Liver (tissue), 9 donors: ENCODE results near the gene NTMT1. TPM values are rescaled to one million over a fixed set of nuclear protein-coding genes. Genes with fewer than 3 reads are reported as not detected.

ENCODE experiments used
- DNase-seq: peaks from one replicate; pipeline ENCODE4 v3.0.0-alpha.2; 2017; ENCODE audit warnings: low spot score
- H3K27ac ChIP-seq, 2 donors: one replicate each; pipeline ENCODE4 v1.7.0; 2013; ENCODE audit warnings: inconsistent platforms in 2 of 2, low read length in 2 of 2, control low read depth in 1 of 2, low read depth in 1 of 2, mild to moderate bottlenecking in 1 of 2
- H3K27me3 ChIP-seq, 4 donors: one replicate each; pipeline versions ENCODE4 v1.6.1 to v1.7.0; 2013; ENCODE audit warnings: low read length in 3 of 4, inconsistent platforms in 1 of 4, mild to moderate bottlenecking in 1 of 4, moderate library complexity in 1 of 4; ENCODE audit not compliant: control insufficient read depth in 4 of 4, insufficient read depth in 4 of 4
- H3K36me3 ChIP-seq, 4 donors: one replicate each; pipeline versions ENCODE4 v1.6.1 to v1.7.0; 2013; ENCODE audit warnings: low read length in 3 of 4, mild to moderate bottlenecking in 3 of 4, low read depth in 1 of 4, moderate library complexity in 1 of 4; ENCODE audit not compliant: control insufficient read depth in 4 of 4, insufficient read depth in 3 of 4
- H3K4me1 ChIP-seq, 4 donors: one replicate each; pipeline versions ENCODE4 v1.6.1 to v1.7.0; 2013; ENCODE audit warnings: low read length in 3 of 4, mild to moderate bottlenecking in 3 of 4, moderate library complexity in 1 of 4; ENCODE audit not compliant: control insufficient read depth in 4 of 4, insufficient read depth in 4 of 4
- H3K4me3 ChIP-seq, 3 donors: one replicate each; pipeline versions ENCODE4 v1.6.1 to v1.7.0; 2013; ENCODE audit warnings: low read length in 3 of 3, control low read depth in 1 of 3, low read depth in 1 of 3, mild to moderate bottlenecking in 1 of 3
- H3K9ac ChIP-seq, 2 donors: one replicate each; pipeline ENCODE4 v1.7.0; 2013; ENCODE audit warnings: low read length in 2 of 2, mild to moderate bottlenecking in 2 of 2, moderate library complexity in 2 of 2, control low read depth in 1 of 2, low read depth in 1 of 2
- H3K9me3 ChIP-seq, 4 donors: one replicate each; pipeline versions ENCODE4 v1.6.1 to v1.7.0; 2013; ENCODE audit warnings: low read length in 3 of 4; ENCODE audit not compliant: control insufficient read depth in 4 of 4
- ATF3 ChIP-seq: IDR thresholded peaks from 2 replicates; pipeline ENCODE4 v1.6.1; 2016; ENCODE audit warnings: antibody characterized with exemption
- CTCF ChIP-seq: fragments of 150-350 bp; IDR thresholded peaks from 2 replicates; pipeline ENCODE4 v1.5.1; 2017; ENCODE audit warnings: improper control_type of control experiment, low read depth, low read length; ENCODE audit not compliant: missing input control
- EGR1 ChIP-seq, 2 donors: IDR thresholded peaks; 2 replicates each; pipeline ENCODE4 v1.6.1; 2016 to 2018; ENCODE audit warnings: antibody characterized with exemption in 2 of 2, low read depth in 2 of 2
- FOXA1 ChIP-seq: IDR thresholded peaks from 2 replicates; pipeline ENCODE4 v1.6.1; 2016; ENCODE audit warnings: antibody characterized with exemption
- FOXA2 ChIP-seq: IDR thresholded peaks from 2 replicates; pipeline ENCODE4 v1.6.1; 2016; ENCODE audit warnings: antibody characterized with exemption
- GABPA ChIP-seq, 2 donors: IDR thresholded peaks in 1 of 2; conservative IDR thresholded peaks in 1 of 2; 2 replicates each; pipeline ENCODE4 v1.6.1; 2016; ENCODE audit warnings: antibody characterized with exemption in 2 of 2, mild to moderate bottlenecking in 1 of 2, moderate library complexity in 1 of 2
- HNF4A ChIP-seq, 2 donors: conservative IDR thresholded peaks; 2 replicates each; pipeline ENCODE4 v1.6.1; 2016; ENCODE audit warnings: antibody characterized with exemption in 2 of 2, mild to moderate bottlenecking in 2 of 2
- HNF4G ChIP-seq: IDR thresholded peaks from 2 replicates; pipeline ENCODE4 v1.6.1; 2016; ENCODE audit warnings: antibody characterized with exemption
- JUND ChIP-seq, 2 donors: IDR thresholded peaks; 2 replicates each; pipeline ENCODE4 v1.6.1; 2016; ENCODE audit warnings: antibody characterized with exemption in 2 of 2
- MAX ChIP-seq: IDR thresholded peaks from 2 replicates; pipeline ENCODE4 v1.6.1; 2016; ENCODE audit warnings: antibody characterized with exemption
- NR2F2 ChIP-seq: IDR thresholded peaks from 2 replicates; pipeline ENCODE4 v1.6.1; 2016; ENCODE audit warnings: antibody characterized with exemption
- RAD21 ChIP-seq, 2 donors: IDR thresholded peaks; 2 replicates each; pipeline ENCODE4 v1.6.1; 2016; ENCODE audit warnings: antibody characterized with exemption in 2 of 2, mild to moderate bottlenecking in 2 of 2
- REST ChIP-seq: IDR thresholded peaks from 2 replicates; pipeline ENCODE4 v1.6.1; 2016; ENCODE audit warnings: antibody characterized with exemption, mild to moderate bottlenecking
- RXRA ChIP-seq, 2 donors: IDR thresholded peaks; 2 replicates each; pipeline ENCODE4 v1.6.1; 2017 to 2018; ENCODE audit warnings: antibody characterized with exemption in 2 of 2, mild to moderate bottlenecking in 1 of 2
- SP1 ChIP-seq: IDR thresholded peaks from 2 replicates; pipeline ENCODE4 v1.6.1; 2018; ENCODE audit warnings: antibody characterized with exemption, mild to moderate bottlenecking
- TAF1 ChIP-seq: conservative IDR thresholded peaks from 2 replicates; pipeline ENCODE4 v1.6.1; 2016; ENCODE audit warnings: antibody characterized with exemption, mild to moderate bottlenecking
- YY1 ChIP-seq: IDR thresholded peaks from 2 replicates; pipeline ENCODE4 v1.6.1; 2016; ENCODE audit warnings: antibody characterized with exemption, mild to moderate bottlenecking
- ZBTB33 ChIP-seq: IDR thresholded peaks from 2 replicates; pipeline ENCODE4 v1.6.1; 2016; ENCODE audit warnings: antibody characterized with exemption
- WGBS: extraction: QIAGEN DNeasy Blood & Tissue Kit; methylation state at CpG from one replicate; pipeline ENCODE4 v1.1.7; 2013; 5-methylcytosine and 5-hydroxymethylcytosine counted together
- polyA plus RNA-seq, 2 donors: library from polyadenylated mRNA; stranded (reverse) in 1 of 2; unstranded in 1 of 2; fragments of 200-250 nt in 1 of 2; fragments of >200 nt in 1 of 2; fragmentation: Nextera tagmentation in 1 of 2; extraction: Ambion mirVana in 1 of 2; gene quantifications; one replicate each; pipeline versions ENCODE4 v1.2.1 to v1.2.3, GENCODE V29; 2013 to 2015
- total RNA-seq, 2 donors: library from RNA; depleted of rRNA; stranded (reverse); fragments of >200 nt; gene quantifications; one replicate each; pipeline ENCODE4 v1.2.3, GENCODE V29; 2014
- donor health status: healthy.
- donor health status: healthy.
- donor health status: healthy.
- donor health status: healthy.
- donor health status: healthy.

Gene NTMT1
- total RNA-seq (10 to 100 TPM; 13.1 to 17.7 TPM), polyA plus RNA-seq (10 to 100 TPM; 34.8 to 42.5 TPM)

- peak within 1 kb of the TSS; percentile 66 to 85 (median 80) for H3K4me3 ChIP-seq
- WGBS: under 1% methylated on average over 55 of the region's 55 CpGs
- H3K36me3 ChIP-seq: peaks cover 0 to 2% (median 0%) of the 10 kb centered on the region in 4 donors
- peaks cover 6 to 42% (median 30%) of the 10 kb centered on the region in 4 donors for H3K4me1 ChIP-seq
- H3K9ac ChIP-seq: peak within 1 kb of the TSS; percentile 77 to 85
- no peaks in the 10 kb centered on the region for H3K27me3 ChIP-seq
- DNase-seq: peak; percentile 95
- TF ChIP-seq HNF4G (no peak), CTCF (no peak), FOXA1 (no peak), TAF1 (no peak), FOXA2 (no peak), EGR1 (IDR thresholded peaks at IDR 0.05; ENCODE audit: low read depth in 2 of 2) (no peak), REST (peak; percentile 75), SP1 (peak; percentile 42), GABPA (IDR thresholded peaks at IDR 0.05 in 1 of 2, conservative IDR thresholded peaks at IDR 0.05 in 1 of 2) (peak; percentile 72 to 88), ZBTB33 (no peak), RAD21 (IDR thresholded peaks at IDR 0.05) (no peak), ATF3 (no peak), JUND (IDR thresholded peaks at IDR 0.05) (no peak), NR2F2 (no peak), YY1 (no peak), RXRA (IDR thresholded peaks at IDR 0.05) (no peak), MAX (peak; percentile 71), HNF4A (conservative IDR thresholded peaks at IDR 0.05) (no peak)
- H3K9me3 ChIP-seq: no peaks in the 10 kb centered on the region
- peak within 1 kb of the TSS; percentile 91 to 98 for H3K27ac ChIP-seq
These were observed at the start of gene NTMT1 for GRCh38 chr9:129626079-129626624. TSS of gene NTMT1 (plus strand) at chr9:129626163. CDS start at chr9:129632704, 6,541 bp downstream.
